Heart right ventricle (tissue), 16 donors: ENCODE results near the gene NCKAP5. TPM values are rescaled to one million over a fixed set of nuclear protein-coding genes. Genes with fewer than 3 reads are reported as not detected.
"Not testable (repeated sequence)": the region's sequence is repeated elsewhere in the genome, so short reads cannot be mapped to it uniquely, and the experiment has no call there.

ENCODE experiments used
- ATAC-seq, 8 donors: fragments of 200-7000 bp; cut with Tn5 transposase; one replicate each; pipeline ENCODE4 v1.9.1; 2020; ENCODE audit warnings: mild to moderate bottlenecking in 8 of 8, moderate library complexity in 8 of 8, moderate number of reproducible peaks in 1 of 8
- DNase-seq, 2 donors: peaks; one replicate each; pipeline ENCODE4 v3.0.0-alpha.2; 2020
- H3K27ac ChIP-seq, 10 donors: fragments of 200-600 bp; sonication (generic) in 2 of 10; one replicate each; pipeline versions ENCODE4 v1.5.0 to v1.8.0; 2020 to 2022; ENCODE audit warnings: mild to moderate bottlenecking in 3 of 10
- H3K27me3 ChIP-seq, 7 donors: fragments of 200-600 bp; one replicate each; pipeline ENCODE4 v1.8.0; 2021 to 2022; ENCODE audit warnings: mild to moderate bottlenecking in 2 of 7
- H3K36me3 ChIP-seq, 9 donors: fragments of 200-600 bp; sonication (generic) in 1 of 9; one replicate each; pipeline versions ENCODE4 v1.5.0 to v1.8.0; 2020 to 2022; ENCODE audit warnings: mild to moderate bottlenecking in 2 of 9
- H3K4me1 ChIP-seq, 9 donors: fragments of 200-600 bp; sonication (generic) in 1 of 9; one replicate each; pipeline versions ENCODE4 v1.5.0 to v1.8.0; 2020 to 2022; ENCODE audit warnings: mild to moderate bottlenecking in 4 of 9
- H3K4me3 ChIP-seq, 10 donors: fragments of 200-600 bp; sonication (generic) in 2 of 10; one replicate each; pipeline versions ENCODE4 v1.5.0 to v1.8.0; 2020 to 2022; ENCODE audit warnings: mild to moderate bottlenecking in 7 of 10, moderate library complexity in 2 of 10
- H3K9me3 ChIP-seq, 11 donors: fragments of 200-600 bp in 10 of 11; sonication (generic) in 2 of 11; one replicate each; pipeline versions ENCODE4 v1.5.0 to v1.8.0; 2013 to 2022; ENCODE audit warnings: mild to moderate bottlenecking in 2 of 11, control low read depth in 1 of 11, moderate library complexity in 1 of 11
- CTCF ChIP-seq, 9 donors: fragments of 200-600 bp; sonication (generic) in 2 of 9; IDR thresholded peaks; one replicate each; pipeline versions ENCODE4 v1.5.0 to v1.8.0; 2021 to 2022; ENCODE audit warnings: antibody characterized with exemption in 9 of 9, mild to moderate bottlenecking in 5 of 9, moderate library complexity in 1 of 9
- WGBS, 2 donors: extraction: QIAGEN DNeasy Blood & Tissue Kit; methylation state at CpG; one replicate each; pipeline ENCODE4 v1.1.7; 2013; ENCODE audit warnings: inconsistent platforms in 1 of 2; 5-methylcytosine and 5-hydroxymethylcytosine counted together
- intact Hi-C, 10 donors: fragments of 100-400 bp; cut with DNase I; formaldehyde crosslinking; loops; one replicate each; pipeline versions ENCODE4 v1.11.1 to v1.14.2; 2022
- polyA plus RNA-seq, 2 donors: library from polyadenylated mRNA; stranded (reverse); fragments of 200-250 nt; gene quantifications; one replicate each; pipeline ENCODE4 v1.2.3, GENCODE V29; 2013
- total RNA-seq, 10 donors: library from RNA; stranded (reverse); fragmentation: NEBNext Ultra II Directional in 3 of 10; extraction: Animal tissue kit (Norgen Biotek cat#: 25700) in 3 of 10; gene quantifications; one replicate each; pipeline versions ENCODE4 v1.2.1 to v1.2.4, GENCODE V29; 2021 to 2023
- donor health status: Arrhythmogenic right ventricular cardiomyopathy.
- donor health status: ischemic (EF 13 %, LVEDD 7.1; RV severe dilation, severe dysfunction).
- donor health status: healthy with polysubstance abuse.
- donor health status: DM: no; HTN: yes; CAD: no.
- donor health status: DM: no; HTN: no; CAD: no.
- donor health status: ischemic (EF 25% LVEDD 6.9; RV normal size, moderate dysfunction).
- donor health status: ischemic (EF 25% LVEDD 5.7; RV mildly dilated, moderate dysfunction).
- donor health status: healthy.
- donor health status: DM: yes; HTN: yes; CAD: no.
- donor health status: Ischemic cardiomyopathy.
- donor health status: ischemic (EF 35%, LVEDD 5.7; RV mildly dilated, moderate dysfunction).
- donor health status: nonischemic (EF 11% LVEDD 7.7; RV severe dilation, severe dysfunction).
- donor health status: DM: yes; HTN: yes; CAD: no.
- donor health status: PGD.
- donor health status: ischemic (EF 29% LVEDD 5.4; RV normal size, mild dysfunction).
- donor health status: nonischemic (EF 23%, LVEDD 6.1; RV moderate dilation, normal function).

The NCKAP5 gene
- total and polyA plus RNA-seq, 12 donors: 0.57 to 11.7 (median 6.2) TPM

DNA sequence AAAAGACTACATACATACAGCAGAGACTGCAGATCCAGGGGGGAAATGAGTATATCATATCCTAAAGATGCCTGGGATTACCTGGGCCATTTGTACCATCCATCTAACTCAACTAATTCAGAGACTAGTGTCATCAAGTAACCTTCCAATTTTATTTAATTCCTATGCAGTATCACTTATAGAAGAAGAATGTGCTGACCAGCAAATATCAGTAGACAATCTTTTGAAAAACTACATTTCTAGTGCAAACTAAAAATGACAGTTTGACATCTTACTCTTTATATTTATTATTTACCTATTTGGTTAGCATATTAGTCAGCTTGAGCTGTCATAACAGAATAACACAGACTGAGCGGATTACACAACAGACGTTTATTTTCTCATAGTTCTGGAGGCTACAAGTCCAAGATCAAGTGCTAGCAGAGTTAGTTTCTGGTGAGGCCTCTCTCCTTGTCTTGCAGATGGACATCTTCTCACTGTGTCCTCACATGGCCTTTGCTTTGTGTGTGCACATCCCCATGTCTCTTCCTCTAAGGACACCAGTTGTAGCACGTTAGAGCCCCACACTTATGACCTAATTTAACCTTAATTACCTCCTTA is 47.0 kb downstream of the NCKAP5 start:
- Histone ChIP-seq H3K9me3 (no peaks in the 10 kb centered on the region), H3K27ac (no peak overlapping the region), H3K4me1 (no peaks in the 10 kb centered on the region), H3K27me3 (no peaks in the 10 kb centered on the region), H3K4me3 (no peak overlapping the region), H3K36me3 (no peaks in the 10 kb centered on the region)
- no peak for TF ChIP-seq CTCF (IDR thresholded peaks at IDR 0.05)
- DNase-seq (no peak), ATAC-seq (no peak)
- intact Hi-C loops: no loop called here
- WGBS, 2 donors: 79 to 80% methylated on average over 3 of the region's 3 CpGs

GRCh38 chr2:133519677-133520076 is 48.6 kb downstream of the NCKAP5 start:
- intact Hi-C loops, H3K27me3 ChIP-seq, ATAC-seq, H3K27ac ChIP-seq, H3K4me1 ChIP-seq, DNase-seq, H3K36me3 ChIP-seq, H3K9me3 ChIP-seq, H3K4me3 ChIP-seq: not testable (repeated sequence)
- peak in 3 of 9 donors; percentile 13 to 29 (median 29) for TF ChIP-seq CTCF (IDR thresholded peaks at IDR 0.05)
- WGBS, 2 donors: 73 to 80% methylated on average over 7 of the region's 7 CpGs

GRCh38 chr2:133518700-133519344 is 49.4 kb downstream of the NCKAP5 start:
- H3K27ac ChIP-seq: no peak overlapping the region
- no peaks in the 10 kb centered on the region for H3K36me3 ChIP-seq
- no peak for ATAC-seq
- TF ChIP-seq CTCF (IDR thresholded peaks at IDR 0.05): no peak
- intact Hi-C loops: no loop called here
- no peaks in the 10 kb centered on the region for H3K9me3 ChIP-seq
- DNase-seq: no peak
- no peaks in the 10 kb centered on the region for H3K27me3 ChIP-seq
- no peak overlapping the region for H3K4me3 ChIP-seq
- H3K4me1 ChIP-seq: no peaks in the 10 kb centered on the region

GRCh38 chr2:133517876-133518275 is 50.4 kb downstream of the NCKAP5 start:
- TF ChIP-seq CTCF (IDR thresholded peaks at IDR 0.05): no peak
- 85 to 91% methylated on average over 3 of the region's 3 CpGs for WGBS, 2 donors
- no peak overlapping the region for H3K4me3 ChIP-seq
- no peaks in the 10 kb centered on the region for H3K4me1 ChIP-seq
- no peaks in the 10 kb centered on the region for H3K9me3 ChIP-seq
- no peaks in the 10 kb centered on the region for H3K27me3 ChIP-seq
- ATAC-seq (no peak), DNase-seq (no peak)
- no peak overlapping the region for H3K27ac ChIP-seq
- intact Hi-C loops: no loop called here
- no peaks in the 10 kb centered on the region for H3K36me3 ChIP-seq
